ENCODE data around the gene NBPF1. TPM values are rescaled to one million over a fixed set of nuclear protein-coding genes. Genes with fewer than 3 reads are reported as not detected.
"Not testable (repeated sequence)": the region's sequence is repeated elsewhere in the genome, so short reads cannot be mapped to it uniquely, and the experiment has no call there.

Gene NBPF1
- 9.2 TPM for total RNA-seq

GRCh38 chr1:16613185-16614147, at the start of gene NBPF1:
TSS of gene NBPF1 (minus strand) at chr1:16613564.
- Histone ChIP-seq H3K36me3 (peaks cover 4 to 6% of the 10 kb centered on the region in 2 donors), H3K9me3 (no peaks in the 10 kb centered on the region), H3K4me1 (peaks cover 3 to 18% of the 10 kb centered on the region in 2 donors), H3K27ac (peak within 1 kb of the TSS; percentile 54 to 79), H3K27me3 (no peaks in the 10 kb centered on the region), H3K4me3 (peak within 1 kb of the TSS; percentile 64 to 75)
- intact Hi-C loops (cut with DNase I) = loop anchor here (1.0 kb wide), 1 partner anchor 31 kb away; no protein-coding TSS in a partner anchor
- DNase-seq (ENCODE audit: low spot score in 2 of 2) = peak; percentile 89 to 100
- TF ChIP-seq, protein P1, sequence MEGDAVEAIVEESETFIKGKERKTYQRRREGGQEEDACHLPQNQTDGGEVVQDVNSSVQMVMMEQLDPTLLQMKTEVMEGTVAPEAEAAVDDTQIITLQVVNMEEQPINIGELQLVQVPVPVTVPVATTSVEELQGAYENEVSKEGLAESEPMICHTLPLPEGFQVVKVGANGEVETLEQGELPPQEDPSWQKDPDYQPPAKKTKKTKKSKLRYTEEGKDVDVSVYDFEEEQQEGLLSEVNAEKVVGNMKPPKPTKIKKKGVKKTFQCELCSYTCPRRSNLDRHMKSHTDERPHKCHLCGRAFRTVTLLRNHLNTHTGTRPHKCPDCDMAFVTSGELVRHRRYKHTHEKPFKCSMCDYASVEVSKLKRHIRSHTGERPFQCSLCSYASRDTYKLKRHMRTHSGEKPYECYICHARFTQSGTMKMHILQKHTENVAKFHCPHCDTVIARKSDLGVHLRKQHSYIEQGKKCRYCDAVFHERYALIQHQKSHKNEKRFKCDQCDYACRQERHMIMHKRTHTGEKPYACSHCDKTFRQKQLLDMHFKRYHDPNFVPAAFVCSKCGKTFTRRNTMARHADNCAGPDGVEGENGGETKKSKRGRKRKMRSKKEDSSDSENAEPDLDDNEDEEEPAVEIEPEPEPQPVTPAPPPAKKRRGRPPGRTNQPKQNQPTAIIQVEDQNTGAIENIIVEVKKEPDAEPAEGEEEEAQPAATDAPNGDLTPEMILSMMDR (IDR thresholded peaks at IDR 0.05) = no peak

DNA sequence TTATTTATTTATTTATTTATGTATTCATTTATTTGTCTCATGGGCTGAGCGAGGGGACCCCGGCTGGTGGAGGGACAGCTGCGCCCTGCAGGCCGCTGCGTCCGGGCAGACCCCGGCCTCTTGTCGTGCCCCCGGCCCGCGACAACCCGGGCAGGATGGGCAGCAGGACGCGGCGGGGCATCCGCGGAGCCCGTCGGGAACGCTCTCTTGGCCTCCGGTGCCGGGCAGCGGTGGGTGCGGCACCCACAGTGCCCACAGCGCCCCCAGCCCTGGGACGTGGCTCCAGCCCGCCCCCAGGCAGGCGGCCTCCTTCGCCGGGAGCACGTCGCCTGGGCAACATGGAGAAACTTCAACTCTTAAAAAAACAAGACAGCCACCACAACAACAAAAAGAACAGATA, 44.9 kb upstream of the NBPF1 start:
- H3K27ac ChIP-seq; H3K36me3 ChIP-seq; H3K27me3 ChIP-seq; H3K9me3 ChIP-seq; H3K4me3 ChIP-seq; H3K4me1 ChIP-seq; DNase-seq (ENCODE audit: low spot score in 2 of 2); intact Hi-C loops (cut with DNase I): not testable (repeated sequence)

DNA sequence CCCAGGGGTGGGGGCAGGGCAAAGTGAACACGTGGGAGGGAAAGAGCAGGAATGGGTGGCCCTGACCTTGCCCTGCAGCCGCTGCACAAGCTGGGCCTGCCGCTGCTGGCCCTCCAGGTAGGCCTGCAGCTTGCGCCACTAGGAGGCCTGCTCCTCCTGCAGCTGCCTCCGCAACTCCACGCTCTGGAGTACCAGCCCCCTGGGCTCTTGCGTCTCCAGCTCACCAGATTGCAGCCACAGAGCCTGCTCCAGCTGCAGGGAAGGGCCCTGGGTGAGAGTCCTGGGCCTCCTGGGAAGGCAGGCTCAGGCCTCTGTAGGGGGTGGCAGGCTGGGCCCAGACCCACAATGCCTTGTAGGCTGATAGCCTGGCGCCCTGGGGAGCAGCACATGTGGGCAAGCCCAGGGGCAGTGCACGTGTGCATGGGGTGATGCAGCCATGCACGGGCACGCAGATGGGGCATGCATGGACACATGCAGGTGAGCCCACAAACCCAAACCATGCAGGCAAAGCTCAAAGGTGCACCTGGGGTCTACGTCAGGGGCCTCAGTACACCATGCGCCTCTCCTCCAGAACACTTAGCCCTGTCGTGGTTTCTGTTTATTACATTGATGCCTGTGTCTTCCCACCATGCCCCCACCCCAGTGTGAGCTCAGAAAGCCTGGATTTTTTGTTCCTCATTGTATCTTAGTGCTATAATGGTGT, 43.8 kb upstream of the NBPF1 start:
- H3K27ac ChIP-seq; DNase-seq (ENCODE audit: low spot score in 2 of 2); H3K4me1 ChIP-seq; H3K4me3 ChIP-seq; H3K27me3 ChIP-seq; H3K36me3 ChIP-seq; intact Hi-C loops (cut with DNase I); H3K9me3 ChIP-seq: not testable (repeated sequence)

GRCh38 chr1:16656574-16656973, 43.2 kb upstream of the NBPF1 start:
- H3K9me3 ChIP-seq; H3K4me1 ChIP-seq; intact Hi-C loops (cut with DNase I); H3K27me3 ChIP-seq; DNase-seq (ENCODE audit: low spot score in 2 of 2); H3K36me3 ChIP-seq; H3K27ac ChIP-seq; H3K4me3 ChIP-seq: not testable (repeated sequence)

DNA sequence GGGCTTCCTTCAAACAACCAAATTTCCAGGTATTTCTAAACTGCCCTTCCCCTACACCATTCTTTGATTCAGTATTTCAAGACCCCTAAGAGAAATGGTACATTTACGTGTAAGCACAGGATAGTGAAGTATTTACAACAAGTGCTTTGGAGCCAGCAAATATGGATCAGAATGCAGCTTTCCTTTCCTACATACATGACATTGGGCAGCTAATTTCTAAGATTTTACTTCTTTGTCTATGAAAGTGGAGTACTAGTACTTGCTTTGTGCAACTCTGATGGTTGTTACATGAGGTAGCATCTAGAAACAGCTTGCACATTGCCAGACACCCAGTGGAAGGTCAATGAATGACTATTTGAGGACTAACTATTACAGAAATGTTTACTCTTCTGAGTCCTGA, 38.2 kb upstream of the NBPF1 start:
- H3K27ac ChIP-seq; intact Hi-C loops (cut with DNase I); DNase-seq (ENCODE audit: low spot score in 2 of 2); H3K36me3 ChIP-seq; H3K4me3 ChIP-seq; H3K27me3 ChIP-seq; H3K4me1 ChIP-seq; H3K9me3 ChIP-seq: not testable (repeated sequence)

GRCh38 chr1:16649960-16650359, 36.6 kb upstream of the NBPF1 start:
- intact Hi-C loops (cut with DNase I); H3K27ac ChIP-seq; H3K4me1 ChIP-seq; DNase-seq (ENCODE audit: low spot score in 2 of 2); H3K9me3 ChIP-seq; H3K27me3 ChIP-seq; H3K36me3 ChIP-seq; H3K4me3 ChIP-seq: not testable (repeated sequence)

DNA sequence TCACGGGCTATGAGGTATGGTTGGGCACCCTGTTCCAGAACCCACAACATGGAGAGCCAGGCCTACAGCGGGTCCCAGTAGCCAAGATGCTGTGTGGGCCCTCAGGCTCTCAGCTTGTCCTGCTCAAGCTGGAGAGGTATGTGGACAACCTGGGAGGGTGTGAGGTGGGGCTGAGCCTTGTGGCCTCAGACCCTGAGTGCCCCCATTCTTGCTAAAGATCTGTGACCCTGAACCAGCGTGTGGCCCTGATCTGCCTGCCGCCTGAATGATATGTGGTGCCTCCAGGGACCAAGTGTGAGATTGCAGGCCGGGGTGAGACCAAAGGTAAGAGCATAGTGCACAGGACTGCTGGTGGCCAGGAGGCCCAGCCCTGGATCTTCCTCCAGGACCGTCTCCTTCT, 36.0 kb upstream of the NBPF1 start:
- H3K4me3 ChIP-seq; H3K36me3 ChIP-seq; intact Hi-C loops (cut with DNase I); H3K4me1 ChIP-seq; H3K27ac ChIP-seq; H3K27me3 ChIP-seq; H3K9me3 ChIP-seq: not testable (repeated sequence)
- DNase-seq (ENCODE audit: low spot score in 2 of 2) = peak; percentile 8 to 64

GRCh38 chr1:16648756-16649155, 35.4 kb upstream of the NBPF1 start:
- H3K36me3 ChIP-seq; H3K27me3 ChIP-seq; H3K4me1 ChIP-seq; DNase-seq (ENCODE audit: low spot score in 2 of 2); H3K4me3 ChIP-seq; intact Hi-C loops (cut with DNase I); H3K9me3 ChIP-seq; H3K27ac ChIP-seq: not testable (repeated sequence)

GRCh38 chr1:16648250-16648649, 34.9 kb upstream of the NBPF1 start:
- H3K36me3 ChIP-seq; H3K27ac ChIP-seq; H3K9me3 ChIP-seq; H3K27me3 ChIP-seq; DNase-seq (ENCODE audit: low spot score in 2 of 2); H3K4me3 ChIP-seq; intact Hi-C loops (cut with DNase I): not testable (repeated sequence)
- H3K4me1 ChIP-seq = peaks cover 7 to 13% of the 10 kb centered on the region in 2 donors

GRCh38 chr1:16647179-16648176, 34.1 kb upstream of the NBPF1 start:
- H3K9me3 ChIP-seq; H3K27me3 ChIP-seq; intact Hi-C loops (cut with DNase I); H3K27ac ChIP-seq; H3K36me3 ChIP-seq: not testable (repeated sequence)
- Histone ChIP-seq H3K4me1 (peaks cover 12 to 20% of the 10 kb centered on the region in 2 donors), H3K4me3 (peak overlapping the region; percentile 14 to 33)
- DNase-seq (ENCODE audit: low spot score in 2 of 2) = peak in 1 of 2 donors; percentile 66

DNA sequence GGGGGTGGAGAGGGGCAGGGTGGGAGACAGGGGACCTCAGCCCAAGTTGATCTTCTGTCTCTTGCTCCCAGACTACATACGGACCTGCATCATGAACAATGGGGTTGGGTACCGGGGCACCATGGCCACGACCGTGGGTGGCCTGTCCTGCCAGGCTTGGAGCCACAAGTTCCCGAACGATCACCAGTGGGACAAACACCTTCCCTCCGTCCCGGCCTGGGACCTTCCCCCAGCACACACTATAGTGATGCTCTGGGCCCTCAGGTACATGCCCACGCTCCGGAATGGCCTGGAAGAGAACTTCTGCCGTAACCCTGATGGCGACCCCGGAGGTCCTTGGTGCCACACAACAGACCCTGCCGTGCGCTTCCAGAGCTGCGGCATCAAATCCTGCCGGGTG, 33.4 kb upstream of the NBPF1 start:
- H3K27me3 ChIP-seq; H3K9me3 ChIP-seq; H3K36me3 ChIP-seq; H3K27ac ChIP-seq; DNase-seq (ENCODE audit: low spot score in 2 of 2); intact Hi-C loops (cut with DNase I); H3K4me3 ChIP-seq: not testable (repeated sequence)
- H3K4me1 ChIP-seq = peaks cover 12 to 22% of the 10 kb centered on the region in 2 donors

- DNase-seq (ENCODE audit: low spot score in 2 of 2) = peak; percentile 7 to 69
- peaks cover 12 to 22% of the 10 kb centered on the region in 2 donors for H3K4me1 ChIP-seq
- H3K27ac ChIP-seq; H3K9me3 ChIP-seq; intact Hi-C loops (cut with DNase I); H3K4me3 ChIP-seq; H3K27me3 ChIP-seq; H3K36me3 ChIP-seq: not testable (repeated sequence)
Measured at GRCh38 chr1:16646061-16646664, 32.8 kb upstream of the NBPF1 start.
